Breast epithelium (tissue), 4 donors: ENCODE results near the gene ZNF579. TPM values are rescaled to one million over a fixed set of nuclear protein-coding genes. Genes with fewer than 3 reads are reported as not detected.

ENCODE experiments used
- DNase-seq, 2 donors: peaks; one replicate each; pipeline ENCODE4 v3.0.0-alpha.2; 2019; ENCODE audit warnings: low spot score in 2 of 2
- H3K27ac ChIP-seq, 2 donors: fragments of 200-600 bp; sonication (generic) in 1 of 2; one replicate each; pipeline ENCODE4 v1.5.1; 2016 to 2019; ENCODE audit warnings: mild to moderate bottlenecking in 1 of 2
- H3K27me3 ChIP-seq, 2 donors: fragments of 200-600 bp; sonication (generic) in 1 of 2; one replicate each; pipeline versions ENCODE4 v1.5.1 to v1.6.0; 2017 to 2019; ENCODE audit warnings: control low read depth in 1 of 2, mild to moderate bottlenecking in 1 of 2
- H3K36me3 ChIP-seq: fragments of 200-600 bp; one replicate; pipeline ENCODE4 v1.5.1; 2019
- H3K4me1 ChIP-seq, 2 donors: fragments of 200-600 bp; sonication (generic); one replicate each; pipeline ENCODE4 v1.5.1; 2016 to 2019; ENCODE audit warnings: control low read depth in 1 of 2
- H3K4me3 ChIP-seq, 3 donors: fragments of 200-600 bp; sonication (generic); 1 replicate in 2 of 3; 2 replicates in 1 of 3; pipeline ENCODE4 v1.5.1; 2016 to 2019; ENCODE audit warnings: mild to moderate bottlenecking in 3 of 3, moderate library complexity in 2 of 3
- H3K9me3 ChIP-seq, 2 donors: fragments of 200-600 bp; sonication (generic) in 1 of 2; one replicate each; pipeline ENCODE4 v1.5.1; 2016 to 2019; ENCODE audit warnings: control low read depth in 1 of 2
- POLR2A ChIP-seq: fragments of 450-650 bp; IDR thresholded peaks from one replicate; pipeline ENCODE4 v1.6.1; 2016; ENCODE audit warnings: antibody characterized with exemption, mild to moderate bottlenecking, moderate library complexity
- POLR2AphosphoS5 ChIP-seq, 3 donors: sonication (generic); formaldehyde crosslinking; IDR thresholded peaks; one replicate each; pipeline ENCODE4 v1.6.1; 2017; ENCODE audit warnings: antibody characterized with exemption in 3 of 3
- intact Hi-C: fragments of 100-400 bp; cut with DNase I; formaldehyde crosslinking; loops from one replicate; pipeline ENCODE4 v1.15.1; 2023; ENCODE audit warnings: low total_unique reads
- total RNA-seq, 3 donors: library from RNA; depleted of rRNA; stranded (reverse); fragments of >200 nt; gene quantifications; one replicate each; pipeline ENCODE4 v1.1.0, GENCODE V29; 2016
- TF ChIP-seq, protein P1 (sequence below), 3 donors: fragments of 450-650 bp; IDR thresholded peaks; one replicate each; pipeline ENCODE4 v1.5.1; 2016 to 2017; ENCODE audit warnings: antibody characterized with exemption in 3 of 3, mild to moderate bottlenecking in 3 of 3, moderate library complexity in 3 of 3

The ZNF579 gene
- total RNA-seq, 3 donors from 2014 or later, result 1.6 to 2.3 (median 1.6) TPM

GRCh38 chr19:55615543-55616394, 35.1 kb upstream of the ZNF579 start:
- no peak overlapping the region for H3K4me3 ChIP-seq
- intact Hi-C loops, result no loop called here
- H3K4me1 ChIP-seq, result no peaks in the 10 kb centered on the region
- no peaks in the 10 kb centered on the region for H3K27me3 ChIP-seq
- DNase-seq, result no peak
- H3K27ac ChIP-seq, result no peak overlapping the region
- no peaks in the 10 kb centered on the region for H3K9me3 ChIP-seq
- TF ChIP-seq, protein P1, sequence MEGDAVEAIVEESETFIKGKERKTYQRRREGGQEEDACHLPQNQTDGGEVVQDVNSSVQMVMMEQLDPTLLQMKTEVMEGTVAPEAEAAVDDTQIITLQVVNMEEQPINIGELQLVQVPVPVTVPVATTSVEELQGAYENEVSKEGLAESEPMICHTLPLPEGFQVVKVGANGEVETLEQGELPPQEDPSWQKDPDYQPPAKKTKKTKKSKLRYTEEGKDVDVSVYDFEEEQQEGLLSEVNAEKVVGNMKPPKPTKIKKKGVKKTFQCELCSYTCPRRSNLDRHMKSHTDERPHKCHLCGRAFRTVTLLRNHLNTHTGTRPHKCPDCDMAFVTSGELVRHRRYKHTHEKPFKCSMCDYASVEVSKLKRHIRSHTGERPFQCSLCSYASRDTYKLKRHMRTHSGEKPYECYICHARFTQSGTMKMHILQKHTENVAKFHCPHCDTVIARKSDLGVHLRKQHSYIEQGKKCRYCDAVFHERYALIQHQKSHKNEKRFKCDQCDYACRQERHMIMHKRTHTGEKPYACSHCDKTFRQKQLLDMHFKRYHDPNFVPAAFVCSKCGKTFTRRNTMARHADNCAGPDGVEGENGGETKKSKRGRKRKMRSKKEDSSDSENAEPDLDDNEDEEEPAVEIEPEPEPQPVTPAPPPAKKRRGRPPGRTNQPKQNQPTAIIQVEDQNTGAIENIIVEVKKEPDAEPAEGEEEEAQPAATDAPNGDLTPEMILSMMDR (IDR thresholded peaks at IDR 0.05), result no peak
- peaks cover 22% of the 10 kb centered on the region for H3K36me3 ChIP-seq

DNA sequence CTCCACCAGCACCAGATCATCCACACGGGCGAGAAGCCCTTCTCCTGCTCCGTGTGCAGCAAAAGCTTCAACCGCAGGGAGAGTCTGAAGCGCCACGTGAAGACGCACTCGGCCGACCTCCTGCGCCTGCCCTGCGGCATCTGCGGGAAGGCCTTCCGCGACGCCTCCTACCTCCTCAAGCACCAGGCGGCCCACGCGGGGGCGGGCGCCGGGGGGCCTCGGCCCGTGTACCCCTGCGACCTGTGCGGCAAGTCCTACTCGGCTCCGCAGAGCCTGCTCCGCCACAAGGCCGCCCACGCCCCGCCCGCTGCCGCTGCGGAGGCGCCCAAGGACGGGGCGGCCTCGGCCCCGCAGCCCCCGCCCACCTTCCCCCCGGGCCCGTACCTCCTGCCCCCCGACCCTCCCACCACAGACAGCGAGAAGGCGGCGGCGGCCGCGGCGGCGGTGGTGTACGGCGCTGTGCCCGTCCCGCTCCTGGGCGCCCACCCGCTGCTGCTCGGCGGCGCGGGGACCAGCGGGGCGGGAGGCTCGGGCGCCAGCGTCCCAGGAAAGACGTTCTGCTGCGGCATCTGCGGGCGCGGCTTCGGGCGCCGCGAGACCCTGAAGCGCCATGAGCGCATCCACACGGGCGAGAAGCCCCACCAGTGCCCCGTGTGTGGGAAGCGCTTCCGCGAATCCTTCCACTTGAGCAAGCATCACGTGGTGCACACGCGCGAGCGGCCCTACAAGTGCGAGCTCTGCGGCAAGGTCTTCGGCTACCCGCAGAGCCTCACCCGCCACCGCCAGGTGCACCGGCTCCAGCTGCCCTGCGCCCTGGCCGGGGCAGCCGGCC, 34.3 kb upstream of the ZNF579 start:
- intact Hi-C loops, result no loop called here
- H3K9me3 ChIP-seq, result no peaks in the 10 kb centered on the region
- no peak overlapping the region for H3K27ac ChIP-seq
- peaks cover 22% of the 10 kb centered on the region for H3K36me3 ChIP-seq
- no peak for TF ChIP-seq POLR2A
- TF ChIP-seq, protein P1 (IDR thresholded peaks at IDR 0.05), result no peak
- no peak for TF ChIP-seq POLR2AphosphoS5 (IDR thresholded peaks at IDR 0.05)
- no peak overlapping the region for H3K4me3 ChIP-seq
- no peaks in the 10 kb centered on the region for H3K4me1 ChIP-seq
- DNase-seq, result no peak
- H3K27me3 ChIP-seq, result no peaks in the 10 kb centered on the region

- peaks cover 22% of the 10 kb centered on the region for H3K36me3 ChIP-seq
- no peaks in the 10 kb centered on the region for H3K9me3 ChIP-seq
- no peak overlapping the region for H3K4me3 ChIP-seq
- no peak overlapping the region for H3K27ac ChIP-seq
- H3K27me3 ChIP-seq, result no peaks in the 10 kb centered on the region
- intact Hi-C loops, result no loop called here
- no peak for TF ChIP-seq POLR2AphosphoS5 (IDR thresholded peaks at IDR 0.05)
- TF ChIP-seq, protein P1 (IDR thresholded peaks at IDR 0.05), result no peak
- no peak for TF ChIP-seq POLR2A
- DNase-seq, result no peak
- no peaks in the 10 kb centered on the region for H3K4me1 ChIP-seq
Observed at GRCh38 chr19:55613930-55614710, 33.5 kb upstream of the ZNF579 start.

DNA sequence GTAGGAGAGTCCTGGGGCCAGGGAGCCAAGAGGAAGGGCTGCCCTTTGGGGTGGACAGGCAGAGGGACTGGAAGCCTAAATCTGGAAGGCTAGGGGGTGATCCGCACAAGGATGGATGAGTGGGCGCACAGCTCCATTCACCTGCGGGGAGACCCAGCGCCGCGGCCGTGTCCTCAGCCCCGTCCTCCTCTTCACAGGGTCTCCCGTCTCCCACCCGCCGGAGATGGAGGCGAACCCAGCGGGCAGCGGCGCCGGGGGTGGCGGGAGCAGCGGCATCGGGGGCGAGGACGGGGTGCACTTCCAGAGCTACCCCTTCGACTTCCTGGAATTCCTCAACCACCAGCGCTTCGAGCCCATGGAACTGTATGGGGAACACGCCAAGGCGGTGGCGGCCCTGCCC, 32.7 kb upstream of the ZNF579 start:
- Histone ChIP-seq H3K4me3 (no peak overlapping the region), H3K9me3 (no peaks in the 10 kb centered on the region), H3K27ac (no peak overlapping the region), H3K27me3 (no peaks in the 10 kb centered on the region), H3K4me1 (no peaks in the 10 kb centered on the region), H3K36me3 (peaks cover 22% of the 10 kb centered on the region)
- no peak for DNase-seq
- TF ChIP-seq POLR2AphosphoS5 (IDR thresholded peaks at IDR 0.05) (no peak), POLR2A (no peak)
- TF ChIP-seq, protein P1 (IDR thresholded peaks at IDR 0.05), result no peak
- intact Hi-C loops, result no loop called here
